GM18867 (cell line): ENCODE data around the gene ARHGEF1.
"Not testable (repeated sequence)": the region's sequence is repeated elsewhere in the genome, so short reads cannot be mapped to it uniquely, and the experiment has no call there.

Experiments
- ATAC-seq: cut with Tn5 transposase; IDR thresholded peaks from one replicate; pipeline ENCODE4 v1.9.1; 2021; ENCODE audit warnings: mild to moderate bottlenecking, moderate library complexity; ENCODE audit not compliant: unreplicated experiment

Gene ARHGEF1

DNA sequence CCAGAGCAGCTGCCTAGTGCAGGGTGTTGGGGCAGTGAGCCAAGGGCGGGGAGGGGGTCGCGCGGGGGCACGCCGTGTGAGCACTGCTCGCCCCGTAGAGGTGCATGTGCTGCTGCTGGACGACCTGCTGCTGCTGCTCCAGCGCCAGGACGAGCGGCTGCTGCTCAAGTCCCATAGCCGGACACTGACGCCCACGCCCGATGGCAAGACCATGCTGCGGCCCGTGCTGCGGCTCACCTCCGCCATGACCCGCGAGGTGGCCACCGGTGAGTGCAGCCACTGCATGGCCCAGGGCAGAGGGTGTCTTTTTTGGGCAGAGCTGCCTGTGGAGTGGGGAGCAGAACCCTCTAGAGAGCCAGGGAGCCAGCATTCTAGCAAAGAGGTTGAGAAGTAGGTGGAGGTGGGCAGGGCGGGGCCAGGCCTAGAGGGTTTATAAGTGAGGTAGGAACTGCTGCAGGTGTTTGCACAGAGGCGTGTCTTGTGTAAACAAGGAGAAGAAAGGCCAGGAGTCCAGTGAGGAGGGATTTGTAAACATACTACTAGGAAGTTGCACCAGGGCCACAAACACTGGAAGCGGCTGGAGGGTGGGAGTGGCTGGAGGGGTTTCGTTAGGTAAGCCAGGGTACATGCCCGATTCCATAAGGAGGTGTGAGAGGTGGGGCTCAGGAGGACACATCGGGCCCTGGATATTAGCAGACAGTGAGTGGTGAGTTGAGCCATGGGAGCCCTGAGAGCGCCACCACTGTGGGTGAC is 21.3 kb downstream of the ARHGEF1 start:
- no peak for ATAC-seq

DNA sequence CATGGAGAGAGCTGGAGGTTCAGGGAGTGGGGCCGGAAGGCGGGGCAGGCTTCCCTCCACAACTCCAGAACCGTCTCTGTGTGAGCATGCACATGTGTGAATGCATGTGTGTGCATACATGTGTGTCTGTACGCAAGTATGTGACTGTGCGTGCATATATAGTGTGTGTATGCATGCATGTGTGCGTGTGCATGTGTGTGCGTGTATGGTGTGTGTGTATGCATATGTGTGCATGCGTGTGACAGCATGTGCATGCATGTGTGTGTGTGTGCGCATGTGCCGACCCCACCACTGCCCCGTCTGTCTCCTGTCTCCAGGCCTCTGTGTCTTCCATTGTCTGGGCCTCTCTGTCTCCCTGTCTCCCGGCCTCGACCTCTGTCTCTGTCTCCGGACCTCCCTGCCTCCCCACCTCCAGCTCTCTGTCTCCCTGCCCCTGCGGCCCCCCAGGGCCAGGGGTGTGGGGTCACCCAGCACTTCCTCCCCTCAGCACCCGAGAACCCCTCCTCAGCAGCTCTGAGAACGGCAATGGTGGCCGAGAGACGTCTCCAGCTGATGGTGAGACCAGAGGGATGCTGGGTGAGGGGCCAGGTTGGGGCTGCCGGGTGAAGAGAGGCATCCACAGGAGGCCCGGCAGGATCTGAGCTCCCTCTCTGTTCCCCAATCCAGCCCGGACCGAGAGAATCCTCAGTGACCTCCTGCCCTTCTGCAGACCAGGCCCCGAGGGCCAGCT is 22.5 kb downstream of the ARHGEF1 start:
- ATAC-seq, result no peak

DNA sequence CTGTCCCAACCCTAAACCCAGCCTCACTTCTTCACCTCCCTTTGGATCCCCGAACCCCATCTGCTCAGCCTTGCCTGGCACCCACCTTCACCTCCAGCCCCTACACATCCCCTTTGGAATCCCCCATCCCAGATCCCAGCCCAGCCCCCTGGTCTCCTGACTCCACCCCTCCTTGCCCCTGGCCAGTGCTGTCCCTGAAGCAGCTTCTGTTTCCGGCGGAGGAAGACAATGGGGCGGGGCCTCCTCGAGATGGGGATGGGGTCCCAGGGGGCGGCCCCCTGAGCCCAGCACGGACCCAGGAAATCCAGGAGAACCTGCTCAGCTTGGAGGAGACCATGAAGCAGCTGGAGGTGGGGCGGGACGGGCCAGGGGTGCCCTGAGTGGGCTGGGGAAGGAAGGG is 23.3 kb downstream of the ARHGEF1 start:
- ATAC-seq, result no peak

DNA sequence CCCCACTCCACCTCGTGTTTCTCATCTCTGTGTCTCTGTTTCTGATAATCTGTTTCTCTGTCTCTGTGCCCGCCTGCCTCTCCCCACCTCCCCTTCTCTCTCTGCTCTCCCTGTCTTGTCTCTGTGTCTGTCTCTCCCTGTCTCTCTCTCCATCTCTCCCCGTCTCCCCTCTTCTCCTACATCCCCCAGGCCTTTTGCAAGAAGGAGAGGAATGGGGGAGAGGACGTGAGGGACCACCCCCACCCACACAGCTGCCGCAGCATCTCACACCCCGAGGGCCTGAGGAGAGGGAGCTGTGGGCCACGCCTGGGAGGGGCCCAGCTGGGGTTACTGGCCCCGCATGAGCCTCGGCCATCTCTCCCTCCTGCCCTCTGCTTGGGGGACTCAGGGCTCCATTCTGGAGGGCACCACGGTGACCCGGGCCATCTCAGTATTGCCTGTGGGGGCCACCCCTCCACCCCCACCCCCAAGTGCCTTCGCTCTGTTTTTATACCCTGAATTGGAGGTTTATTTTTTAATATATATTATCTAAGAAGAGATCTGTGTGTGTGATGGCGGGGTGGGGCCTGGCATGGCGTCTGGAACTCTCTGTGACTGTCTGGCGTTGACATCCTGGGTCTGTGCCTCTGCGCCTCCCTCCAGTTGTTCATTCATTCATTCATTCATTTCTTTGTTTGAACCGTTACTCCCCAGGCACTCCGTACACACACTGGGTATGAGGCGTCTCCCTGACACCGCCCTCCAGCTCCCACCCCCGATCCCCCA is 24.1 kb downstream of the ARHGEF1 start:
- ATAC-seq, result no peak

DNA sequence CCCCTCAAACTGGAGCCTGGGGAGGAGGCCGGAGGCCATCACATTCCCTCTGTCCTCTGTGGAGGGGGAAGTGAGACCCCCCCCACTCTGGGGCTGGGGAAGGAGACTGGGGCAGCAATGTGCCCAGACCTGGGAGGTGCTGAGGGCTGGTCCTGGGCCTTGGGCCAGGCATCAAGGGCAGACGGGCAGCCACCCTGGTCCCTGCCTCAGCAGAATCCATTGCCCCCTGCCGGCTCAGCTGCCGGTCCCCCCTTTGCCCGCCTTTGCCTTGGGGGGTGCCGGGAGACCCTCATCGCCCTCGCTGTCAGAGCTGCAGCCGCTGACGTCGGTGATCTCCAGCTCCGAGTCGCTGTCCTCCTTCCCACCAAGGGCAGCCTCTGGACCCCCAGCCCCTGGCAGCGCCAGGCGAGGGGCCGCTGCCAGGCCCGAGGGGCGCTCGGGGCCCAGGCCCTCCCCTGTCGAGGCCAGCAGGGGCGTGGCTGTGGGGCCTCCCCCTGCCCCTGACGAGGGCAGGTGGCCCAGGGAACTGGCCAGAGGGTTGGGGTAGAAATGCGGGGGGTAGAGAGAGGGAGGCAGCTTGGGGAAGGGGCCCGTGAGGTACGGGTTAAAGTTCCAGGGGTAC is 25.1 kb downstream of the ARHGEF1 start:
- no peak for ATAC-seq

DNA sequence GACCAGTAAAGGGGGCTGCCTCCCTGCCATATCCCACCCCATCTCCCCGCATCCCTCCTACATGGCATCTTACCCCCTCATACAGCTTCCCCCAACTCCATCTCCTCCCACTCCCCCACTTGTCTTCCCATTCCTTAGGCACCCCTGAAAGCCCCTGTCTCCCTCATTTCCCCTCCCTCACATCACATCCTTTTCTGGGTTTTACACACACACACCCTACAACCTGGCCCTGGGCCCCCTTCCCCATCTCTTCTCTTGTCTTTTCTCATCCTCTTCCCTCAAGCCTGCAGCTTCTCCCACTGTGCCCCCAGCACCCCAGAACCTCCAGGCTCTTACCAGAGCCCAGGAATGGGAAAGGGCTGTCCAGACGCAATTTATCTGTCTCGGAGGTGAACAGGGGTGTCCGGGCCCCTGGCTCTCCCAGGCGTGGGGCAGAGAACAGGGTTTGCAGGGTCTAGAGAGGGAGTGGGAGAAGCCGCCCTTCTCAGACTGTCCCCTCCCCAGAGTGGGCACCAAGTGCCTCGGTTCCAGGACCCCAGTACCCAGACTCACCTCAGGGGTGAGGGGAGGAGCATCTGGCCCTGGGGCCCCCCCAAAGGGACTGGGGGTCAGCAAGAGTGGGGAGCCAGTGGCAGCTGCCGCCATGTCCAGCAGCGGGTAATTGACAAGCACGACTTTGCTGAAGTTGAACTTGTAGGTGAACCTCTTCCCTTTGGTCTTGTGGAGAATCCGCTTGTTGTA is 25.9 kb downstream of the ARHGEF1 start:
- no peak for ATAC-seq

DNA sequence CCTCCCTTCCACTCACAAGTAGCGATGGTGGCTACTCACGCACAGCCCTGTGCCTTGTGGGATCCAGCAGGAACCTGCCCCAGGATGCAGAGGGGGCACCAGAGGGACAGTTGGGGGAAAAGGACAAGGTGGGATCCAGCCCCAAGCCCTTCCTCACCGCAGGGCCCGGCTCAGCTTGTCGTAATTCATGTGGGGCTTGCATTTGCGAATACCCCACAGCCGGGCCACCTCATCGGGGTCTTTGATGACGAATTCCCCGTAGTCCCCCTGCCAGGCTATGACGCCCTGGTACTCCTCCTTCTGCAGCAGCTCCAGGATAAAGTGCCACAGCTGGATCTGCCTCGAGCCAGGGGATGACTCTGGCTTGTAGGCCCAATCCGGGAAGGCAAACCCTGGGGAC is 26.7 kb downstream of the ARHGEF1 start:
- no peak for ATAC-seq

DNA sequence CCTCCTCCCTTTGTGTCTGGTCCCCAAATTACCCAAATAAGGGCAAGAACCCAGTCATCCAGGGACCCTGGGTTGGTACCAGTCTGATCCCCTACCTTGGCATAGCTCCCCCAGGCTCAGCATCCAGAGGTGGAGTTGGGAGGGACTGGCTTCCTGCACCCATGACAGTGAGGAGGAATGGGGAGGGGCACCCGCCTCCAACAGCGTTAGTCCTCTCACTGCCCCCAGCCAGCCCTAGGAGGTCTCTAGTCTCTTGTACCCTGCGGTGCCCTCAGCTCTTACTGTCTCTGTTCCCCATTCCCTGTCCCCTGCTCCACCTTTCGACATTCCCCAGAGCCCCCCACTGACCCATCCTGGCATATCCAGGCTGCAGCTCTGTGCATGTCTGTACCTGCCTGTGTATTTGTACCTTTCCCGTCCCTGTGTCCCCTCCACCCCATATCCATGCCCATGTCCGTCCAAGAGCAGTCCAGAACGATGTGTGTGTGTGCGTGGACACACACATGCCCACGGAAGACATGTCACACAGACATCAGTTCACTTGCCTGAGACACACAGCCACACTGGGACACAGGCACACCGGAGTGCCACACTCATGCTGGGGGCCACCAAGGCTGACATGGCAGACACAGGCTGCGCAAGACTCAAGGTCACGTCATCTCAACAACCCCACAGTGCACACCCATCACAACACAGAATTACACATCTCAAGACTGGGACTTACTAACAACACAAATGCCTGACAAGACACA is 27.4 kb downstream of the ARHGEF1 start:
- ATAC-seq, result no peak

DNA sequence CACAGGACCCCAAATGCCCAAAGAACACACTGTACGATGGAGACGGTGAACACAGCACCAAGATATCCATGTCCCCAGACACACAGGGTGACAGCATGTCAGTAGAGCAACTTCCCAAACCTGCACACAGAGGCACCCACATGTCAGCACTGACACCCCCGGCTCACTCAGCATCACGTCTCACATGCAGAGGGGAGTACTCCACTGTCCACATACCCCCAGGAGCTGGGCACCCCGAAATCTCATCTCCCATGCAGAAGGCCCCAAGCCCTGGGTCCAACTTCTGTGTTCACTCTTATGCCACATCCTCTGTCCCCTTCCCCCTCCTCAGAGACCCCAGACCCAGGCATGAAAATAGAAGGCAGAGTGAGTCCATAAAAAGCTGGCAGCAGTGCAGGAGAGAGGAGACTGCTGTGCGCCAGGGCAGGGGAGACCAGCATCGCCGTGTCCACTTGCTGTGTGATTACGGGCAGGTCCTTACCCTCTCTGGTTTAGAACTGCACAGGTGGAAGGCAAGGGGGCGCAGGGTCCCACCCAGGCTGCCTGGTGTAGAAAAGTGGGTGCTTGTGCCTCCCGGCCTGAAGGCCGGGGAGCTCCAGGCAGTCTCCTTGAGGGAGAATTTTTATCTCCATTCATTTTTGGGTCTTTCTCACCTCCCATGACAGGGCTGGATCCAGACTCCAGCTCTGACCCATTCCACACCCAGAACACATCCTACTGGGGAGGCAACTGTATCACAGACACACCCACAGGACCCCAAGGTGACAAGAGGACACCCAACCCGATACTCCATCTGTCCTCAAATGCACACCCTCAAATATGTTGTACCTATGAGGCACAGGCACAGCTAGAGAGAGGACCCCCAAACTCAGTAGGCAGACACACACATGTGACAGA is 28.3 kb downstream of the ARHGEF1 start:
- no peak for ATAC-seq

DNA sequence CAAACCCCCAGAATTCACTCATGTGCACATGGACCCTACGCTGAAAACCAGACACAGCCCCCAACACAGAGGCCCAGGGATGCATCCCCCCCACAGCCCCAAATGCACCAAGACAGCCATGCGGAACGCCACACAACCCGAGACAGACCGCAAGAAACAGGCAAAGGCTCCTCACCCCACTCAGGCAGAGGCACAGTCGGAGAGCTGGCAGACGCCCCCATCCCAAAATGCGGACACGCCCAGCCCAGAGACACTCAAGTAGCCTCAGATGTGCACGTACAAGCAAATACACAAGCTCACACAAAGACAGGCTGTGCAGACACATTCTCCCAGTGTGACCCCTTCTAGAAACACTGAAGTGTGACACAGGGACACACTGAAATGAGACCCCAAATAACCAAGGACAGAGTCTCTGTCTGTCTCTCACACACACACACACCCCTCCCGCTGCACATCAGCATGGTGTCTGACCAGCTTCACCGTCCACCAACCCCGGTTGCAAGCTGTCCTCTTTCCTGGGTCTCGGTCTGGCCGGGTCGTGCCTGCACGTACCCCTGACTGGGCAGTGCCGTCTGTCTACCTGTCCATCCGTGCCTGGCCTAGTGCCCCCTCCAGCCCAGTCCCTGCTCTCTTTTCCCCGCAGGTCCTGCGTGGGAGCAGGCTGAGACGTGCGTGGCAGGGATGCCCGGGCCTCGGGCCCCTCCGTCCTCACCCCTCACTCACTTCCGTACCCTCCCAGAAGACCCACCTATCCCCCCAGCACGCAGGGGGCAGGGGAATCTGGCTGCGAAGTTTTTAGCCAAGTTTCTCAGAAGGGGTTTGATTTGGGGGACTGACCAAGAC is 29.1 kb downstream of the ARHGEF1 start:
- ATAC-seq, result no peak

DNA sequence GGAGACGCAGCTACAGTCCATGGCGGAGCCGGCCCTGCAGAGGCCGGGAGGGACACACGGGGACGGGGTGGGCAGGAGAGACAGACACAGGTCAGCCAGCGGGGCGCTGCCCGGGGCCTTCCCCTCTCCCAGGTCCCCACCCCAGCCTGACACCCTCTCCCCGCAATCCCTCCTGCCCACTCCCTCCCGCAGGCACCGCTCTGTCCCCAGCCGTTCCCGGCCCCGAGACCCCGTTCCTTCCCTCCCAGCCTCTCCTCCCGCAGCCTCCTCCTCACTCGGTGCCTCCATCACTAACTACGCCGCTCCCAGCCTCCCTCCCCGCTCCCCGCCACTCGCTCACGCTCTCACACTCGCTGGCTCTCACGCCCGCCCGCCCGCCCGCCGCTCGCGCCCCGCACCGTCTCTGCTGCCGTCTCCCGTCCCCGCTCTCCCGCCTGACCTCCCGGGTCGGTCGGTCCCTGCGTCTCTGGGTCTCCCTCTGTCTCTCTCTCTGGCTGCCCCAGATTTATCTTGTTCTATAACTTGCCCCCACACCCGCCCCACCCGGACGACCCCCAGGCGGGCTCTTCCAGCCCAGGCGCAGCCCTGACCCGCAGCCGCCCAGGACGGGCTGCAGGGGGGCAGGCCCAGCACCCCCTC is 30.0 kb downstream of the ARHGEF1 start:
- ATAC-seq, result no peak

DNA sequence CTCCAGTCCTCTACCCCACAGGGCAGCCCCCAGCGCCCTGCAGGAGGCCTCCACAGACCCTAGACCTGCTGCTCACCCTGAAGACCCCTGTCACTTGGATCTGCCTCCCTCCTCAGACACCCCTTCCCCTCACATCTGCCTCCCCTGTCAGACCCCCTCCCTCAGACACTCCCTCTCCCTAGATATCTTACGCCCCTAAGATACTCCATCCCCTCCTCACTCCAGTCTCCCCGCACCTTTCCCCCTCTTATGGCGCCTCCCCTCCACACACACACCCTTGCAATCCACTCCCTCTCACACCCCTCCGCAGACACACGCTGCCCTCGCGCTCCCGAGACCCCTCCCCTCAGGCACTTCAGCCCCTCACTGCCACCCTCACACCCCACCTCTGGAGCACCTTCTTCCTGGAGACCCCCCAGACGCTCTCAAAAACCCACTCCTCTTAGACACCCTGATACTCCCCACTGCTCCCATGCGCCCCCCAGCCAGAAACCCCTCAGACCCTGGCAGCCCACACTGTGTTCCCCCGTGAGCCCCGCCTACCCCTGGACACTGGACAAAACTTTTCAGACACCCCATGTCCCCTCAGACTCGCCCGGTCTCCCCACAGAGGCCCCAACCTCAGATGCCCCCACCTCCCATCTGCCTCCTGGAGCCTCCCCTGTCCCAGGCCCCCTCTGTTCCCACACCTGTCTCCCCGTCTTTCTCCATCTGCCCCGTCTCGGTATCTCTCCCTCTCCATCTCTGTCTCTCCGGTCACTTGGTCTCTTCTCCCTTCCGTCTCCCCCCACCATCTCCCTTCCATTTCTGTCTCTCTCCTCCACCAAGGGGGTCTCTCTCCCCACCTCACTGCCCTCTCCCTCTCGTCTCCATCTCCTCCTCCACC is 30.8 kb downstream of the ARHGEF1 start:
- ATAC-seq, result no peak

DNA sequence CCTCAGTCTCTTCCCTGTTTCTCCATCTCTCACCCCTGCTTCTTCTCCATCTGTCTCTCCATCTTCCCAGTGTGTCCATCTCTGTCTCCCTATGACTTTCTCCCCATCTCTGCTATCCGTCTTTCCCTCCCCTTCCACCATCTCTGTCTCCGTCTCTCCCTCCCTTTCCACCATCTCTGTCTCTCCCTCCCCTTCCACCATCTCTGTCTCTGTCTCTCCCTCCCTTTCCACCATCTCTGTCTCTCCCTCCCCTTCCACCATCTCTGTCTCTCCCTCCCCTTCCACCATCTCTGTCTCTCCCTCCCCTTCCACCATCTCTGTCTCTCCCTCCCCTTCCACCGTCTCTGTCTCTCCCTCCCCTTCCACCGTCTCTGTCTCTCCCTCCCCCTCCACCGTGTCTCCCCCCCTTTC is 31.4 kb downstream of the ARHGEF1 start:
- not testable (repeated sequence) for ATAC-seq

DNA sequence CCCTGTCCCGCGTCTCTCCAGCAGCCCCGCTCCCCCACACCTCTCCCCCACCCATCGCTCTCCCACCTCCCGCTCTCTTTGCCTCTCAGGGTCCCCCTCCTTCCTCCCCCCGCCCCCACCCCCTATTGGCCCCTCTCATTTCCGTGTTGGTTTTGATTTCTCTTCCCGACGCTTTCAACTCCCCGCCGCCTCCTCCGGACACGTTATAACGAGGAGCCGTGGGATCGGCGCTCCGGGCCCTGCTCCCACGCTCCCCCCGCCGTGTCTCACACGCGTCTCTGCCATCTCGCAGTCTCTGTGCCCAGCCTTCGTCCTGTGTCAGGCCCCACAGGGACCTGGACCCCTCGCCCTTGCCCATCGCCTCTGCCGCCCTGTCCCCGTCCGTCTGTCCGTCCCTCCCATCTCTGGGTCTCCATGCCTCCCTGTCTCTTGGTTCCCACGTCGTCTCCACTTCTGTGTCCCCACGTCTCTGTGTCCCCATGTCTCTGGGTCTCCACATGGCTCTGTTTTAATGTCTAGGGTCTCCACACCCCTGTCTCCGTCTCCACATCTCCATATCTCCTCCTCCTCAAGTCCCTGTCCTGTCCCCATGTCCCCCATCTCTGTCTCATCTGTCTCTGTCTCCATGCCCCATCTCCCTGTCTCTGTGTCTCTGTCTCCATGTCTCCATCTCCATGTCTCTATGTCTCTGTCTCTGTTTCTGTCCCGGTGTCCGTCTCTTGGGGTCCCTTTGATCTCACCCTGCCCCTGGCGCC is 32.2 kb downstream of the ARHGEF1 start:
- no peak for ATAC-seq

DNA sequence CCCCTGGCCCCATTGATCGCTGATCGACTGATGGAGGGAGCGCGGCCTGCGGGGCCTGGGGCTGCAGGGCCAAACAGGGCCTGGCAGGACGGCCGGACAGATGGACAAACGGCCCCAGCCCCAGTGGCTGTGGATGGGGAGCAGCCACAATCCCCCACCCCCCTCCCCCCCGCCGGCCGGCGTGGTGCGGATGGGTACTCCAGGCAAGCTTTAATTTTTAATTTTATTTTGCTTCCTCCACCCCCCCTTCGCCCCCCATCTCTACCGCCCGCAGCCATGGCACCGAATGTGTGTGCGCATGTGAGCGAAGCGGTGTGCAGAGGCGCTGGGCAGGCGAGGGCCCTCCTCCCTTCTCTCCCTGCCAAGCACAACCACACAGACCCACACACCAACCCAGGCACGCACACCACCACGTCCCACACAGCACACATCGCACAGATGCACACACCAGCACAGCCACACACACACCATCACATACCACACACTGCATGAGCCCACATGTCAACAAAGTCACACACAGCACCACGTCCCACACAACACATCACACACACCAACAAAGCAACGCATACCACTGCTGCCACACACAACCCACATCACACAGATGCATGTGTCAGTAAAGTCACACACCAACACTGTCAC is 32.9 kb downstream of the ARHGEF1 start:
- ATAC-seq, result no peak
